OCI-LY7 (cell line): ENCODE measurements around the gene HIP1. TPM values are rescaled to one million over a fixed set of nuclear protein-coding genes. Genes with fewer than 3 reads are reported as not detected.

Experiments used
- BruUV-seq: library from RNA; stranded (reverse); fragments of 400-500 nt; replicated peaks from 2 replicates; lab custom pipeline; 2021; lab: Mats Ljungman, UMichigan
- CTCF ChIA-PET: fragments of 300-600 bp; sonication (Branson Sonifier 250); formaldehyde crosslinking; loops from one replicate; lab custom pipeline; 2022; ENCODE audit warnings: antibody characterized with exemption; ENCODE audit not compliant: unreplicated experiment; lab: Charles Lee
- POLR2A ChIA-PET: fragments of 300-600 bp; sonication (Branson Sonifier 250); formaldehyde crosslinking; loops from one replicate; lab custom pipeline; 2022; ENCODE audit warnings: antibody characterized with exemption; lab: Charles Lee
- DNase-seq: peaks from one replicate; pipeline ENCODE4 v3.0.0-alpha.2; 2015; ENCODE audit warnings: low spot score
- H2AFZ ChIP-seq: fragments of 200-600 bp; sonication (generic), shearing (Covaris generic); 2 replicates; pipeline ENCODE4 v1.6.1; 2014; ENCODE audit warnings: mild to moderate bottlenecking, antibody characterized with exemption, low read length, moderate library complexity
- H3K27ac ChIP-seq: fragments of 200-600 bp; sonication (generic); 2 replicates; pipeline ENCODE4 v1.5.1; 2014; ENCODE audit warnings: mixed run types, low read depth, mild to moderate bottlenecking, moderate library complexity, low read length, inconsistent platforms; ENCODE audit not compliant: poor library complexity, severe bottlenecking
- H3K36me3 ChIP-seq: fragments of 200-600 bp; sonication (generic); 2 replicates; pipeline ENCODE4 v1.6.1; 2014; ENCODE audit warnings: mild to moderate bottlenecking, antibody characterized with exemption, low read length, moderate library complexity, mixed read lengths; ENCODE audit not compliant: insufficient read depth
- H3K4me1 ChIP-seq: fragments of 200-600 bp; sonication (generic); 2 replicates; pipeline ENCODE4 v1.5.1; 2014; ENCODE audit warnings: mild to moderate bottlenecking, low read length; ENCODE audit not compliant: insufficient read depth, poor library complexity, severe bottlenecking
- H3K4me2 ChIP-seq: fragments of 200-600 bp; sonication (generic); 2 replicates; pipeline ENCODE4 v1.6.1; 2014; ENCODE audit warnings: mild to moderate bottlenecking, low read length
- H3K4me3 ChIP-seq: fragments of 200-600 bp; sonication (generic); 2 replicates; pipeline ENCODE4 v1.5.1; 2014; ENCODE audit warnings: mild to moderate bottlenecking, low read depth, low read length; ENCODE audit not compliant: poor library complexity, severe bottlenecking
- H3K79me2 ChIP-seq: fragments of 200-600 bp; sonication (generic); 2 replicates; pipeline ENCODE4 v1.6.1; 2016; ENCODE audit warnings: low read depth, mild to moderate bottlenecking, low read length, moderate library complexity, mixed read lengths; ENCODE audit not compliant: insufficient read depth
- H3K9me2 ChIP-seq: fragments of 200-600 bp; sonication (generic); 2 replicates; pipeline ENCODE4 v1.6.1; 2016; ENCODE audit warnings: mild to moderate bottlenecking, low read length, mixed read lengths; ENCODE audit not compliant: insufficient read depth
- H3K9me3 ChIP-seq: fragments of 200-600 bp; sonication (generic); 2 replicates; pipeline ENCODE4 v1.6.1; 2014; ENCODE audit warnings: mild to moderate bottlenecking, mixed run types, low read length, mixed read lengths
- H4K20me1 ChIP-seq: fragments of 200-600 bp; sonication (generic); 2 replicates; pipeline ENCODE4 v1.6.1; 2014; ENCODE audit warnings: mild to moderate bottlenecking, antibody characterized with exemption, low read length, moderate library complexity, mixed read lengths; ENCODE audit not compliant: insufficient read depth
- CTCF ChIP-seq: fragments of 200-600 bp; sonication (generic); conservative IDR thresholded peaks from 2 replicates; pipeline ENCODE4 v1.5.1; 2014; ENCODE audit warnings: mild to moderate bottlenecking, antibody characterized with exemption, low read length, moderate library complexity, mixed read lengths
- EZH2phosphoT487 ChIP-seq: fragments of 200-600 bp; sonication (generic); IDR thresholded peaks from 2 replicates; pipeline ENCODE4 v1.6.1; 2018; ENCODE audit warnings: low read depth, borderline replicate concordance, mild to moderate bottlenecking, mixed run types, antibody characterized with exemption, low read length, moderate library complexity, mixed read lengths
- intact Hi-C: fragments of 100-400 bp; cut with micrococcal nuclease; formaldehyde crosslinking; loops from one replicate; pipeline ENCODE4 v1.10.0; 2022; ENCODE audit not compliant: unreplicated experiment
- total RNA-seq, 2 experiments: library from RNA; depleted of rRNA in 1 of 2; stranded (reverse); fragments of >200 nt in 1 of 2; shearing (Covaris generic) in 1 of 2; gene quantifications; 2 replicates each; pipeline ENCODE4 v1.2.3, GENCODE V29; 2014 to 2022

The HIP1 gene
- total RNA-seq, 2 experiments from 2014 or later: 15.0 to 27.8 TPM

- no peak for TF ChIP-seq CTCF
- no peak for TF ChIP-seq EZH2phosphoT487
- ChIA-PET CTCF (no interaction called here), POLR2A (interaction anchor here (0.6 to 1.3 kb wide), 3 partner anchors 13 to 59 kb away, joined by 3 to 8 read pairs (median 3); no protein-coding TSS in a partner anchor)
- BruUV-seq: no TSS peak
- no peaks in the 10 kb centered on the region for H3K9me3 ChIP-seq
- no peak for DNase-seq
- intact Hi-C loops: no loop called here
- no peaks in the 10 kb centered on the region for H3K9me2 ChIP-seq
- H3K27ac ChIP-seq: no peak overlapping the region
- H3K4me2 ChIP-seq: no peak overlapping the region
- H2AFZ ChIP-seq: no peak overlapping the region
- no peaks in the 10 kb centered on the region for H3K79me2 ChIP-seq
- H3K4me1 ChIP-seq: peaks cover 13% of the 10 kb centered on the region
- no peaks in the 10 kb centered on the region for H4K20me1 ChIP-seq
- H3K36me3 ChIP-seq: peaks cover 6% of the 10 kb centered on the region
- no peak overlapping the region for H3K4me3 ChIP-seq
Observed at GRCh38 chr7:75656740-75657139, 82.0 kb downstream of the HIP1 start.

- no peak overlapping the region for H3K4me3 ChIP-seq
- no peak overlapping the region for H3K27ac ChIP-seq
- DNase-seq: no peak
- no peaks in the 10 kb centered on the region for H3K79me2 ChIP-seq
- no peaks in the 10 kb centered on the region for H4K20me1 ChIP-seq
- no peaks in the 10 kb centered on the region for H3K9me2 ChIP-seq
- ChIA-PET POLR2A (interaction anchor here (0.6 to 0.7 kb wide), 2 partner anchors 13 to 68 kb away, joined by 3 to 4 read pairs; no protein-coding TSS in a partner anchor), CTCF (no interaction called here)
- no peak overlapping the region for H3K4me2 ChIP-seq
- no peak for TF ChIP-seq CTCF
- TF ChIP-seq EZH2phosphoT487: no peak
- BruUV-seq: no TSS peak
- H2AFZ ChIP-seq: no peak overlapping the region
- H3K36me3 ChIP-seq: peaks cover 6% of the 10 kb centered on the region
- intact Hi-C loops: no loop called here
- H3K9me3 ChIP-seq: no peaks in the 10 kb centered on the region
- peaks cover 5% of the 10 kb centered on the region for H3K4me1 ChIP-seq
Observed at GRCh38 chr7:75655536-75655935, 83.2 kb downstream of the HIP1 start.

- H3K36me3 ChIP-seq: peaks cover 6% of the 10 kb centered on the region
- ChIA-PET POLR2A (interaction anchor here (0.7 kb wide), 1 partner anchor 13 kb away, joined by 3 read pairs; no protein-coding TSS in a partner anchor), CTCF (no interaction called here)
- intact Hi-C loops: no loop called here
- no peak overlapping the region for H3K4me3 ChIP-seq
- no peak overlapping the region for H3K4me2 ChIP-seq
- TF ChIP-seq EZH2phosphoT487: no peak
- TF ChIP-seq CTCF: no peak
- H3K9me3 ChIP-seq: no peaks in the 10 kb centered on the region
- no TSS peak for BruUV-seq
- H3K9me2 ChIP-seq: no peaks in the 10 kb centered on the region
- peaks cover 9% of the 10 kb centered on the region for H3K4me1 ChIP-seq
- DNase-seq: no peak
- H3K79me2 ChIP-seq: no peaks in the 10 kb centered on the region
- H3K27ac ChIP-seq: no peak overlapping the region
- H2AFZ ChIP-seq: no peak overlapping the region
- H4K20me1 ChIP-seq: no peaks in the 10 kb centered on the region
Observed at GRCh38 chr7:75654855-75655254, 83.9 kb downstream of the HIP1 start.
